Erythroblast (primary cell): ENCODE measurements around the gene XAGE5.
"Not testable (repeated sequence)": the region's sequence is repeated elsewhere in the genome, so short reads cannot be mapped to it uniquely, and the experiment has no call there.

Experiments
- DNase-seq, 2 experiments: peaks; one replicate each; lab custom pipeline; 2025; lab: John Stamatoyannopoulos, UW
- GATA1 ChIP-seq: IDR thresholded peaks from 2 replicates; pipeline ENCODE4 v1.6.1; 2011; ENCODE audit warnings: low read depth, mild to moderate bottlenecking, control low read depth, low read length, moderate library complexity
- POLR2A ChIP-seq: IDR thresholded peaks from 2 replicates; pipeline ENCODE4 v1.6.1; 2011; ENCODE audit warnings: mild to moderate bottlenecking, low read length

XAGE5 gene

GRCh38 chrX:52811065-52811625, at the start of gene XAGE5:
TSS of gene XAGE5 (plus strand) at chrX:52811287. CDS start at chrX:52812567, 1,280 bp downstream.
- no peak for TF ChIP-seq GATA1
- no peak for TF ChIP-seq POLR2A
- DNase-seq: no peak

GRCh38 chrX:52765983-52766382, 45.1 kb upstream of the XAGE5 start:
- DNase-seq: not testable (repeated sequence)

- DNase-seq: not testable (repeated sequence)
Measured at GRCh38 chrX:52773504-52773903, 37.6 kb upstream of the XAGE5 start.

- not testable (repeated sequence) for DNase-seq
Measured at GRCh38 chrX:52797327-52797726, 13.8 kb upstream of the XAGE5 start, which contains the start of gene SPANXN5. TSS of gene SPANXN5 (minus strand) at chrX:52797427. CDS start at chrX:52797348, 79 bp downstream.

- not testable (repeated sequence) for DNase-seq
Measured at GRCh38 chrX:52804876-52805275, 6.2 kb upstream of the XAGE5 start.

- TF ChIP-seq GATA1 (no peak), POLR2A (no peak)
- DNase-seq: no peak
Measured at GRCh38 chrX:52819788-52820187, 8.7 kb downstream of the XAGE5 start.

- TF ChIP-seq POLR2A (no peak), GATA1 (no peak)
- DNase-seq: no peak
Measured at GRCh38 chrX:52821079-52821760, 10.1 kb downstream of the XAGE5 start.

GRCh38 chrX:52824608-52825007, 13.5 kb downstream of the XAGE5 start:
- no peak for DNase-seq
- TF ChIP-seq POLR2A (no peak), GATA1 (no peak)

GRCh38 chrX:52830551-52830950, 19.5 kb downstream of the XAGE5 start:
- DNase-seq: no peak
- TF ChIP-seq POLR2A: no peak
- no peak for TF ChIP-seq GATA1

- no peak for DNase-seq
- TF ChIP-seq GATA1 (no peak), POLR2A (no peak)
Measured at GRCh38 chrX:52839137-52839536, 28.1 kb downstream of the XAGE5 start.

GRCh38 chrX:52843619-52844018, 32.5 kb downstream of the XAGE5 start:
- not testable (repeated sequence) for DNase-seq

- DNase-seq: no peak
- TF ChIP-seq POLR2A (no peak), GATA1 (no peak)
Measured at GRCh38 chrX:52852110-52852860, 41.2 kb downstream of the XAGE5 start.

GRCh38 chrX:52856991-52857525, 46.0 kb downstream of the XAGE5 start:
- DNase-seq: not testable (repeated sequence)

- no peak for DNase-seq
- TF ChIP-seq GATA1: no peak
- no peak for TF ChIP-seq POLR2A
Measured at GRCh38 chrX:52865343-52865998, 54.4 kb downstream of the XAGE5 start.
